Hepatocyte (in vitro differentiated cells): Measurements from ENCODE around the gene LYSMD2. TPM values are rescaled to one million over a fixed set of nuclear protein-coding genes. Genes with fewer than 3 reads are reported as not detected.

Experiments used
- DNase-seq: peaks from one replicate; pipeline ENCODE4 v3.0.0-alpha.2; 2016; ENCODE audit warnings: low spot score
- H2AFZ ChIP-seq: fragments of 200-600 bp; sonication (generic); 2 replicates; pipeline ENCODE4 v1.6.0; 2016; ENCODE audit warnings: antibody characterized with exemption, mild to moderate bottlenecking
- H3K27ac ChIP-seq: fragments of 200-600 bp; sonication (generic); 2 replicates; pipeline ENCODE4 v1.5.1; 2016; ENCODE audit warnings: mild to moderate bottlenecking
- H3K27me3 ChIP-seq: fragments of 200-600 bp; sonication (generic); 2 replicates; pipeline ENCODE4 v1.6.1; 2016
- H3K36me3 ChIP-seq: fragments of 200-600 bp; sonication (generic); replicated peaks from 2 replicates; pipeline ENCODE4 v1.5.1; 2016; ENCODE audit warnings: low read depth; ENCODE audit not compliant: insufficient read depth
- H3K4me1 ChIP-seq: fragments of 200-600 bp; sonication (generic); 2 replicates; pipeline ENCODE4 v1.5.1; 2016; ENCODE audit warnings: mild to moderate bottlenecking, moderate library complexity; ENCODE audit not compliant: insufficient read depth
- H3K4me2 ChIP-seq: fragments of 200-600 bp; sonication (generic); 2 replicates; pipeline ENCODE4 v1.6.0; 2016
- H3K4me3 ChIP-seq: fragments of 200-600 bp; sonication (generic); 2 replicates; pipeline ENCODE4 v1.5.1; 2016; ENCODE audit warnings: mild to moderate bottlenecking
- H3K79me2 ChIP-seq: fragments of 200-600 bp; sonication (generic); 2 replicates; pipeline ENCODE4 v1.6.0; 2017; ENCODE audit warnings: mild to moderate bottlenecking
- H3K9me2 ChIP-seq: fragments of 200-600 bp; sonication (generic); replicated peaks from 2 replicates; pipeline ENCODE4 v1.6.0; 2017; ENCODE audit warnings: mild to moderate bottlenecking; ENCODE audit not compliant: insufficient read depth
- H3K9me3 ChIP-seq: fragments of 200-600 bp; sonication (generic); 2 replicates; pipeline ENCODE4 v1.5.1; 2016; ENCODE audit warnings: low read depth, mild to moderate bottlenecking
- H4K20me1 ChIP-seq: fragments of 200-600 bp; sonication (generic); 2 replicates; pipeline ENCODE4 v1.6.0; 2016; ENCODE audit warnings: mild to moderate bottlenecking; ENCODE audit not compliant: insufficient read depth, poor library complexity, severe bottlenecking
- CTCF ChIP-seq: fragments of 200-600 bp; sonication (generic); IDR thresholded peaks from 2 replicates; pipeline ENCODE4 v1.5.1; 2016; ENCODE audit warnings: antibody characterized with exemption, mild to moderate bottlenecking; ENCODE audit not compliant: poor library complexity
- EZH2 ChIP-seq: fragments of 200-600 bp; sonication (generic); IDR thresholded peaks from 2 replicates; pipeline ENCODE4 v1.6.1; 2016; ENCODE audit warnings: antibody characterized with exemption, mild to moderate bottlenecking, borderline replicate concordance
- EZH2phosphoT487 ChIP-seq: fragments of 200-600 bp; sonication (generic); IDR thresholded peaks from one replicate; pipeline ENCODE4 v1.6.1; 2018; ENCODE audit warnings: antibody characterized with exemption, mild to moderate bottlenecking, low read depth, moderate library complexity; ENCODE audit not compliant: unreplicated experiment, severe bottlenecking
- WGBS: methylation state at CpG from one replicate; pipeline ENCODE4 v1.1.6; 2016; ENCODE audit warnings: low lambda C conversion rate; ENCODE audit errors: missing lambda C conversion rate; 5-methylcytosine and 5-hydroxymethylcytosine counted together
- polyA plus RNA-seq: library from polyadenylated mRNA; unstranded; fragments of >200 nt; fragmentation: Nextera tagmentation; extraction: Ambion mirVana; gene quantifications from 2 replicates; pipeline ENCODE4 v1.2.1, GENCODE V29; 2016
- total RNA-seq: library from RNA; depleted of rRNA; stranded (reverse); fragments of >200 nt; gene quantifications from 2 replicates; pipeline ENCODE4 v1.2.3, GENCODE V29; 2014

LYSMD2 gene
- total and polyA plus RNA-seq, 2 experiments from 2014 or later, result 5.1 to 7.6 TPM

GRCh38 chr15:51770902-51771301 is 33.4 kb upstream of the LYSMD2 start:
- 81% methylated on average over 3 of the region's 3 CpGs for WGBS
- Histone ChIP-seq H3K27me3 (no peaks in the 10 kb centered on the region), H3K36me3 (no peaks in the 10 kb centered on the region)

GRCh38 chr15:51768018-51768417 is 30.6 kb upstream of the LYSMD2 start:
- Histone ChIP-seq H3K9me2 (no peaks in the 10 kb centered on the region), H3K36me3 (no peaks in the 10 kb centered on the region), H2AFZ (no peak overlapping the region), H3K27ac (no peak overlapping the region), H3K4me2 (no peak overlapping the region), H3K79me2 (no peaks in the 10 kb centered on the region), H4K20me1 (no peaks in the 10 kb centered on the region), H3K4me1 (no peaks in the 10 kb centered on the region), H3K4me3 (no peak overlapping the region), H3K27me3 (no peaks in the 10 kb centered on the region), H3K9me3 (no peaks in the 10 kb centered on the region)
- no peak for TF ChIP-seq EZH2phosphoT487
- TF ChIP-seq EZH2, result no peak
- DNase-seq, result no peak
- 88% methylated on average over 9 of the region's 9 CpGs for WGBS

More at GRCh38 chr15:51770902-51771301, 33.4 kb upstream of the LYSMD2 start:
- TF ChIP-seq EZH2 (no peak), CTCF (no peak), EZH2phosphoT487 (no peak)
- no peaks in the 10 kb centered on the region for H3K79me2 ChIP-seq
- H3K4me2 ChIP-seq, result no peak overlapping the region
- H4K20me1 ChIP-seq, result no peaks in the 10 kb centered on the region
- H3K4me1 ChIP-seq, result no peaks in the 10 kb centered on the region
- H3K9me3 ChIP-seq, result no peaks in the 10 kb centered on the region
- no peaks in the 10 kb centered on the region for H3K9me2 ChIP-seq
- no peak overlapping the region for H3K4me3 ChIP-seq
- no peak overlapping the region for H3K27ac ChIP-seq
- DNase-seq, result no peak
- no peak overlapping the region for H2AFZ ChIP-seq

GRCh38 chr15:51766341-51766740 is 28.9 kb upstream of the LYSMD2 start:
- H3K36me3 ChIP-seq, result no peaks in the 10 kb centered on the region
- DNase-seq, result no peak
- H3K27me3 ChIP-seq, result no peaks in the 10 kb centered on the region
- H2AFZ ChIP-seq, result no peak overlapping the region
- H3K4me2 ChIP-seq, result no peak overlapping the region
- no peaks in the 10 kb centered on the region for H3K9me3 ChIP-seq
- 87% methylated on average over 1 of the region's 1 CpG for WGBS
- no peaks in the 10 kb centered on the region for H4K20me1 ChIP-seq
- H3K79me2 ChIP-seq, result no peaks in the 10 kb centered on the region
- no peak overlapping the region for H3K4me3 ChIP-seq
- TF ChIP-seq CTCF (no peak), EZH2 (no peak), EZH2phosphoT487 (no peak)
- no peak overlapping the region for H3K27ac ChIP-seq
- H3K4me1 ChIP-seq, result no peaks in the 10 kb centered on the region
- no peaks in the 10 kb centered on the region for H3K9me2 ChIP-seq

DNA sequence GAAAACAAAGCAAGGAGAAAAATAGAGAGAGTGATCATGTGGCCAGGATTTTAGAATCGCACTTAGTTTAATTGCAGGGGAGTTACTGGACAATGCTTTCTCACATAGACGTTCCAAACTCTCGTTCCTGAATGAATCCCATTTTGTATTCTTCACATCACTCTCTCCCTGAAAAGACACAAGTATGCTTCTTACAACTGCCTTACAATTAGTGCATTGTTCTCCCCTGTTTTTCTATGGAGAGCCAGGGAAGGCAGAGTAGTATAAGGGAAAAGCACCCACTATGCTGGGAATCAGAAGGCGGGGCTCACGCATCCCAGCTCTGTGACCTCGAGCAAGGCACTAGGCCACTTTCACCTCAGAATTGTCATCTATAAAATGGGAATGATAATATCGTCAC is 28.3 kb upstream of the LYSMD2 start:
- no peak overlapping the region for H3K4me2 ChIP-seq
- no peaks in the 10 kb centered on the region for H3K9me3 ChIP-seq
- no peaks in the 10 kb centered on the region for H3K27me3 ChIP-seq
- H4K20me1 ChIP-seq, result no peaks in the 10 kb centered on the region
- no peaks in the 10 kb centered on the region for H3K9me2 ChIP-seq
- TF ChIP-seq EZH2phosphoT487 (no peak), EZH2 (no peak), CTCF (no peak)
- no peak overlapping the region for H3K4me3 ChIP-seq
- H3K79me2 ChIP-seq, result no peaks in the 10 kb centered on the region
- H3K4me1 ChIP-seq, result no peaks in the 10 kb centered on the region
- no peak overlapping the region for H2AFZ ChIP-seq
- H3K36me3 ChIP-seq, result no peaks in the 10 kb centered on the region
- DNase-seq, result no peak
- 91% methylated on average over 7 of the region's 7 CpGs for WGBS
- H3K27ac ChIP-seq, result no peak overlapping the region
